Panc1 (cell line): ENCODE results near the gene ABCD3. TPM values are rescaled to one million over a fixed set of nuclear protein-coding genes. Genes with fewer than 3 reads are reported as not detected.

Experiments used
- ATAC-seq: fragments of 200-7000 bp; cut with Tn5 transposase; 2 replicates; pipeline ENCODE4 v1.9.1; 2020; ENCODE audit warnings: mild to moderate bottlenecking, moderate library complexity
- BruUV-seq: library from RNA; stranded (reverse); fragments of 400-500 nt; replicated peaks from 2 replicates; lab custom pipeline; 2021; lab: Mats Ljungman, UMichigan
- CTCF ChIA-PET: fragments of 300-600 bp; sonication (Branson Sonifier 250); formaldehyde crosslinking; loops from one replicate; lab custom pipeline; 2022; ENCODE audit warnings: antibody characterized with exemption; lab: Charles Lee
- POLR2A ChIA-PET: fragments of 300-600 bp; sonication (Branson Sonifier 250); formaldehyde crosslinking; loops from one replicate; lab custom pipeline; 2022; ENCODE audit warnings: antibody characterized with exemption; lab: Charles Lee
- DNase-seq: peaks from one replicate; pipeline ENCODE4 v3.0.0-alpha.2; 2010; ENCODE audit warnings: low read depth, low spot score
- H3K27ac ChIP-seq: 2 replicates; pipeline ENCODE4 v1.5.1; 2011; ENCODE audit warnings: mild to moderate bottlenecking, low read length, inconsistent platforms
- H3K27me3 ChIP-seq: fragments of 200-500 bp; sonication (Bioruptor generic); 2 replicates; pipeline ENCODE4 v1.6.0; 2014; ENCODE audit warnings: low read length, inconsistent platforms; ENCODE audit not compliant: control insufficient read depth, insufficient read depth
- H3K36me3 ChIP-seq: fragments of 200-500 bp; sonication (Bioruptor generic); 2 replicates; pipeline ENCODE4 v1.5.1; 2014; ENCODE audit warnings: inconsistent platforms, mild to moderate bottlenecking, low read length, moderate library complexity; ENCODE audit not compliant: control insufficient read depth, insufficient read depth
- H3K4me1 ChIP-seq: 2 replicates; pipeline ENCODE4 v1.5.1; 2011; ENCODE audit warnings: inconsistent platforms, mild to moderate bottlenecking, low read length, moderate library complexity; ENCODE audit not compliant: control insufficient read depth, insufficient read depth
- H3K4me3 ChIP-seq, 2 experiments: 2 replicates each; pipeline ENCODE4 v1.5.1; 2011 to 2012; ENCODE audit warnings: low read depth in 2 of 2, low read length in 2 of 2, mild to moderate bottlenecking in 2 of 2, inconsistent platforms in 1 of 2, moderate library complexity in 1 of 2
- H3K9me3 ChIP-seq: fragments of 200-500 bp; sonication (Bioruptor generic); 2 replicates; pipeline ENCODE4 v1.5.1; 2014; ENCODE audit warnings: low read depth, mild to moderate bottlenecking, inconsistent platforms, low read length, moderate library complexity; ENCODE audit not compliant: control insufficient read depth, insufficient read depth
- CTCF ChIP-seq: fragments of 450-650 bp; IDR thresholded peaks from 2 replicates; pipeline ENCODE4 v1.5.1; 2017; ENCODE audit warnings: mild to moderate bottlenecking
- POLR2AphosphoS5 ChIP-seq: IDR thresholded peaks from 2 replicates; pipeline ENCODE4 v1.6.1; 2012; ENCODE audit warnings: mild to moderate bottlenecking, low read depth, low read length, moderate library complexity
- SIN3A ChIP-seq: IDR thresholded peaks from 2 replicates; pipeline ENCODE4 v1.6.1; 2012; ENCODE audit warnings: low read depth, mild to moderate bottlenecking, low read length, moderate library complexity, borderline replicate concordance; ENCODE audit not compliant: insufficient read depth
- TCF7L2 ChIP-seq: IDR thresholded peaks from 2 replicates; pipeline ENCODE4 v1.6.1; 2011; ENCODE audit warnings: mild to moderate bottlenecking, low read depth, low read length, inconsistent platforms
- in situ Hi-C: cut with HindIII; loops from 2 replicates; pipeline ENCODE4 v1.10.0; 2016; ENCODE audit warnings: low sequenced_read_pairs, low pct_unique_long_range_greater_than_20kb
- intact Hi-C: fragments of 100-400 bp; cut with micrococcal nuclease; formaldehyde crosslinking; loops from one replicate; pipeline ENCODE4 v1.10.0; 2022; ENCODE audit not compliant: unreplicated experiment
- total RNA-seq: library from RNA; stranded (reverse); gene quantifications from one replicate; pipeline ENCODE4 v1.2.1, GENCODE V29; 2021; ENCODE audit not compliant: unreplicated experiment

The ABCD3 gene
- total RNA-seq, 1 experiment from 2014 or later: 40.5 TPM

GRCh38 chr1:94530373-94530878 lies 112.2 kb downstream of the ABCD3 start:
- Histone ChIP-seq H3K36me3 (no peaks in the 10 kb centered on the region), H3K4me1 (no peaks in the 10 kb centered on the region), H3K4me3 (no peak overlapping the region), H3K9me3 (no peaks in the 10 kb centered on the region), H3K27me3 (no peaks in the 10 kb centered on the region), H3K27ac (no peak overlapping the region)
- POLR2A ChIA-PET: interaction anchor here (0.6 to 0.7 kb wide), 2 partner anchors 170 to 485 kb away, joined by 3 to 9 read pairs; no protein-coding TSS in a partner anchor
- in situ Hi-C loops: no loop called here
- BruUV-seq: no TSS peak
- TF ChIP-seq TCF7L2: no peak
- no peak for TF ChIP-seq POLR2AphosphoS5
- TF ChIP-seq SIN3A: no peak
- no peak for TF ChIP-seq CTCF
- no peak for ATAC-seq
- CTCF ChIA-PET: no interaction called here
- no peak for DNase-seq
- intact Hi-C loops: no loop called here

- no peaks in the 10 kb centered on the region for H3K27me3 ChIP-seq
- no peak for ATAC-seq
- H3K27ac ChIP-seq: no peak overlapping the region
- no peaks in the 10 kb centered on the region for H3K36me3 ChIP-seq
- no peaks in the 10 kb centered on the region for H3K4me1 ChIP-seq
- no peak overlapping the region for H3K4me3 ChIP-seq
- no peak for DNase-seq
- TF ChIP-seq SIN3A (no peak), TCF7L2 (no peak), CTCF (no peak)
- no peaks in the 10 kb centered on the region for H3K9me3 ChIP-seq
- in situ Hi-C loops (no loop called here), intact Hi-C loops (no loop called here)
- ChIA-PET CTCF (no interaction called here), POLR2A (no interaction called here)
- no TSS peak for BruUV-seq
Measured at GRCh38 chr1:94531664-94532063, 113.5 kb downstream of the ABCD3 start.

GRCh38 chr1:94532077-94532476 lies 113.9 kb downstream of the ABCD3 start:
- BruUV-seq: no TSS peak
- POLR2A ChIA-PET: no interaction called here
- Histone ChIP-seq H3K36me3 (no peaks in the 10 kb centered on the region), H3K4me1 (no peaks in the 10 kb centered on the region), H3K4me3 (no peak overlapping the region), H3K27ac (no peak overlapping the region), H3K27me3 (no peaks in the 10 kb centered on the region), H3K9me3 (no peaks in the 10 kb centered on the region)
- in situ Hi-C loops (no loop called here), intact Hi-C loops (no loop called here)
- peak; percentile 66; the same call in 1 of the 2 replicates for ATAC-seq
- CTCF ChIA-PET: no interaction called here
- DNase-seq: no peak
- TF ChIP-seq TCF7L2 (no peak), SIN3A (no peak)
